Skin of body (tissue), 2 donors: ENCODE measurements around the gene CDC25C. TPM values are rescaled to one million over a fixed set of nuclear protein-coding genes. Genes with fewer than 3 reads are reported as not detected.
"Not testable (repeated sequence)": the region's sequence is repeated elsewhere in the genome, so short reads cannot be mapped to it uniquely, and the experiment has no call there.

Source experiments
- DNase-seq: peaks from one replicate; lab custom pipeline; 2025; lab: John Stamatoyannopoulos, UW
- total RNA-seq: library from RNA; depleted of rRNA; stranded (reverse); fragments of >200 nt; gene quantifications from one replicate; pipeline ENCODE4 v1.2.3, GENCODE V29; 2014

CDC25C gene
- total RNA-seq, 1 donor from 2014 or later, result 3.5 TPM

GRCh38 chr5:138346889-138347288, 15.3 kb upstream of the CDC25C start:
- no peak for DNase-seq

- no peak for DNase-seq
Measured at GRCh38 chr5:138344887-138345622, 13.5 kb upstream of the CDC25C start.

- DNase-seq, result no peak
Measured at GRCh38 chr5:138340008-138340407, 8.4 kb upstream of the CDC25C start.

GRCh38 chr5:138339464-138339863, 7.9 kb upstream of the CDC25C start:
- DNase-seq, result no peak

GRCh38 chr5:138339091-138339456, 7.5 kb upstream of the CDC25C start:
- DNase-seq, result peak; percentile 33

- no peak for DNase-seq
Measured at GRCh38 chr5:138338411-138339090, 6.9 kb upstream of the CDC25C start.

GRCh38 chr5:138337685-138338410, 6.2 kb upstream of the CDC25C start, which contains the start of gene FAM53C:
FAM53C (plus strand) TSS chr5:138338266; CDS start chr5:138341336, 3,070 bp downstream.
- DNase-seq, result peak; percentile 98

GRCh38 chr5:138336952-138337684, 5.5 kb upstream of the CDC25C start:
- peak; percentile 96 for DNase-seq

GRCh38 chr5:138334867-138335447, 3.4 kb upstream of the CDC25C start:
- DNase-seq, result no peak

GRCh38 chr5:138330813-138331448, 673 bp downstream of the CDC25C start:
- no peak for DNase-seq

- DNase-seq, result not testable (repeated sequence)
Measured at GRCh38 chr5:138318211-138318610, 13.4 kb downstream of the CDC25C start.

GRCh38 chr5:138316355-138316754, 15.2 kb downstream of the CDC25C start:
- no peak for DNase-seq

GRCh38 chr5:138315751-138316278, 15.8 kb downstream of the CDC25C start:
- no peak for DNase-seq

- DNase-seq, result no peak
Measured at GRCh38 chr5:138305797-138306196, 25.8 kb downstream of the CDC25C start.

- DNase-seq, result no peak
Measured at GRCh38 chr5:138303372-138303771, 28.2 kb downstream of the CDC25C start.

GRCh38 chr5:138289296-138289695, 42.3 kb downstream of the CDC25C start:
- DNase-seq, result no peak

- DNase-seq, result no peak
Measured at GRCh38 chr5:138287246-138287645, 44.4 kb downstream of the CDC25C start.

- peak; percentile 35 for DNase-seq
Measured at GRCh38 chr5:138282920-138283742, 48.5 kb downstream of the CDC25C start.

GRCh38 chr5:138280915-138281314, 50.7 kb downstream of the CDC25C start:
- DNase-seq, result no peak
